MM.1S (cell line): ENCODE results near the gene QSOX1.

Source experiments
- DNase-seq: peaks from one replicate; pipeline ENCODE4 v3.0.0-alpha.2; 2015
- H2AFZ ChIP-seq: fragments of 300-600 bp; sonication (generic); 2 replicates; pipeline ENCODE4 v1.6.0; 2016; ENCODE audit warnings: antibody characterized with exemption, low read length
- H3F3A ChIP-seq: fragments of 300-600 bp; sonication (generic); 2 replicates; pipeline ENCODE4 v1.6.1; 2016; ENCODE audit warnings: mild to moderate bottlenecking, antibody characterized with exemption, low read length, moderate library complexity, mixed read lengths; ENCODE audit not compliant: insufficient read depth
- H3K27ac ChIP-seq: fragments of 300-600 bp; sonication (generic); 2 replicates; pipeline ENCODE4 v1.5.1; 2016; ENCODE audit warnings: mild to moderate bottlenecking, low read length
- H3K27me3 ChIP-seq: fragments of 300-600 bp; sonication (generic); replicated peaks from 2 replicates; pipeline ENCODE4 v1.6.0; 2016; ENCODE audit warnings: low read length; ENCODE audit not compliant: insufficient read depth
- H3K36me3 ChIP-seq: fragments of 300-600 bp; sonication (generic); replicated peaks from 2 replicates; pipeline ENCODE4 v1.6.1; 2016; ENCODE audit warnings: mild to moderate bottlenecking, low read length, mixed read lengths; ENCODE audit not compliant: insufficient read depth
- H3K4me1 ChIP-seq: fragments of 300-600 bp; sonication (generic); 2 replicates; pipeline ENCODE4 v1.6.1; 2016; ENCODE audit warnings: low read length, mixed read lengths
- H3K4me2 ChIP-seq: fragments of 300-600 bp; sonication (generic); 2 replicates; pipeline ENCODE4 v1.6.0; 2016; ENCODE audit warnings: low read depth, low read length
- H3K4me3 ChIP-seq: fragments of 300-600 bp; sonication (generic); 2 replicates; pipeline ENCODE4 v1.5.1; 2016; ENCODE audit warnings: low read length, mixed read lengths
- H3K79me2 ChIP-seq: fragments of 300-600 bp; sonication (generic); 2 replicates; pipeline ENCODE4 v1.6.1; 2016; ENCODE audit warnings: mixed run types, low read length, mixed read lengths
- H3K9ac ChIP-seq: fragments of 300-600 bp; sonication (generic); 2 replicates; pipeline ENCODE4 v1.6.1; 2016; ENCODE audit warnings: low read length, mixed read lengths
- H3K9me2 ChIP-seq: fragments of 300-600 bp; sonication (generic); replicated peaks from 2 replicates; pipeline ENCODE4 v1.6.1; 2016; ENCODE audit warnings: mild to moderate bottlenecking, low read length, mixed read lengths; ENCODE audit not compliant: insufficient read depth
- H3K9me3 ChIP-seq: fragments of 300-600 bp; sonication (generic); replicated peaks from 2 replicates; pipeline ENCODE4 v1.6.1; 2016; ENCODE audit warnings: mild to moderate bottlenecking, low read length, mixed read lengths; ENCODE audit not compliant: insufficient read depth
- H4K20me1 ChIP-seq: fragments of 300-600 bp; sonication (generic); 2 replicates; pipeline ENCODE4 v1.6.1; 2016; ENCODE audit warnings: mild to moderate bottlenecking, low read length, moderate library complexity, mixed read lengths; ENCODE audit not compliant: insufficient read depth
- CTCF ChIP-seq: fragments of 300-600 bp; sonication (generic); IDR thresholded peaks from 2 replicates; pipeline ENCODE4 v1.5.1; 2016; ENCODE audit warnings: antibody characterized with exemption, low read length, mixed read lengths
- EZH2 ChIP-seq: fragments of 300-600 bp; sonication (generic); optimal IDR thresholded peaks from 2 replicates; pipeline ENCODE3; 2017; ENCODE audit warnings: low read depth, mild to moderate bottlenecking, antibody characterized with exemption, low read length, mixed read lengths
- EZH2phosphoT487 ChIP-seq: fragments of 300-600 bp; sonication (generic); IDR thresholded peaks from 2 replicates; pipeline ENCODE4 v1.6.1; 2018; ENCODE audit warnings: antibody characterized with exemption, low read length

Gene QSOX1

DNA sequence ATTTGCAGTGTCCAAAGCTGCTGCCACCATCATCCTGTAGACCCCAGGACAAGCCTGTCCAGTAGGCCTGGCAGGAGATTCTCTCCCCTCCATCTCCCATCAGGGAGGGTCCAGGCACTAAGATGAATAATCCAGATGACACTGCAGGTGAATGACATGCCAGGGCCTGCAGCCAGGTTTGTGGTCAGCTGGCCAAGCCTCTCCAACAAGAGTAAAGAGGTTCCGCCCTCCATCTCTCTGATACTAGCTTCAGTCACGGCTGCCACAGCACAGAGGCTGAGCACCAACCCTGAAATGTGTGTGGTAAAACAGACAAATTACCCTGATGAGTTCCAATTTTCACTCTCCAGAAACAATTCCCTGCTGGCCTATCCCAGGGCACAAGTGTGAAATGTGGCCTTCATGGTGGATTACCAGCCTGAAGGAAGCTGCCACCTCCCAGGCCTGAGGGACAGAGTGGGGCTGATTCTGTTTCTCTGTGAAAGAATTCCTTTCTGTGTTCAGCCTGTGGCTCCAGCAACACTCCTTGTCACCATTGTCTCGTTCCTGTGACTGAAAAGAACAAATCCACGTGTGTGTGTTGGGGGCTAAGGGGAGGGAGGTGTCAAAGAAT lies 55.4 kb downstream of the QSOX1 start:
- Histone ChIP-seq H3K9ac (no peak overlapping the region), H3K9me3 (no peaks in the 10 kb centered on the region), H3K27me3 (no peaks in the 10 kb centered on the region), H3K9me2 (no peaks in the 10 kb centered on the region), H3K4me3 (no peak overlapping the region), H3F3A (peaks cover 11% of the 10 kb centered on the region), H3K4me2 (no peak overlapping the region), H3K4me1 (peaks cover 14% of the 10 kb centered on the region), H3K79me2 (no peaks in the 10 kb centered on the region), H3K36me3 (no peaks in the 10 kb centered on the region), H3K27ac (no peak overlapping the region), H4K20me1 (no peaks in the 10 kb centered on the region), H2AFZ (no peak overlapping the region)
- TF ChIP-seq CTCF, result no peak
- TF ChIP-seq EZH2phosphoT487, result no peak
- no peak for DNase-seq

DNA sequence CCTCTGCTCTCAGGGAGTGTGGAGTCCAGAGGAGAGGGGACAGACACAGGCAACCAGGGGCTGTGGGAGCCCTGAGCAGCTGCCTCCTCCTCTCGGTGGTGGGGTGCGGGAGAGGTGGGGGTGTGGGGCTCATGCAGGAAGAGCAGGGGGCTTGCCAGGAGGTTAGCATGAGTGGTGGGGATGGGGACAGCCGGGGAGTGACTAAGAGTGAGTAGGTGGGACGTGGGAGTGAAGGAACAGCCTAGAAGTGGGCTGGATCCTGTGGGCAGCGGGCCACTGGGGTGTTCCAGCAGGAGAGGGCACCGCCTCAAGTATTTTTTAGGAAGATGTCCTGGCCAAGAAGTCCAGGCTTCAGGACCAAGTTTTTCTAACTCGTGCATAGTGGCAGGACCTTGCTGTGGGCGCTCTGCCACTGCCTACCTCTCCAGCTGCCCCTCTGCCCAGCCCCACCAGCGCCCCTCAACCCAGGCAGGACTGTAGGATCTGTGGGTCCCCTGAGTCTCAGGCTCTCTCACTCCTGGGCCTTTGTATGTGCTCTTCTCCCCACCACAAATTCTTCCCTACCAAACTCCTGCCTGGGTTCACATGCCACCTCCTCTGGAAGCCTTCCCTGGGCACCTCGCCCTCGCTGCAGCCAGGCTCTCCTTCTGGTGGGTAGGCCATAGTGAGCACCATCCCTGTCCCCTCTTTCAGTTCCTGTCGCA lies 56.6 kb downstream of the QSOX1 start:
- Histone ChIP-seq H3K27me3 (no peaks in the 10 kb centered on the region), H3K4me3 (no peak overlapping the region), H2AFZ (no peak overlapping the region), H3K9ac (no peak overlapping the region), H3K79me2 (no peaks in the 10 kb centered on the region), H4K20me1 (no peaks in the 10 kb centered on the region), H3K9me2 (no peaks in the 10 kb centered on the region), H3K4me2 (no peak overlapping the region), H3K36me3 (no peaks in the 10 kb centered on the region), H3K9me3 (no peaks in the 10 kb centered on the region), H3F3A (peaks cover 11% of the 10 kb centered on the region), H3K4me1 (peaks cover 14% of the 10 kb centered on the region), H3K27ac (no peak overlapping the region)
- TF ChIP-seq CTCF (no peak), EZH2phosphoT487 (no peak), EZH2 (no peak)
- no peak for DNase-seq

DNA sequence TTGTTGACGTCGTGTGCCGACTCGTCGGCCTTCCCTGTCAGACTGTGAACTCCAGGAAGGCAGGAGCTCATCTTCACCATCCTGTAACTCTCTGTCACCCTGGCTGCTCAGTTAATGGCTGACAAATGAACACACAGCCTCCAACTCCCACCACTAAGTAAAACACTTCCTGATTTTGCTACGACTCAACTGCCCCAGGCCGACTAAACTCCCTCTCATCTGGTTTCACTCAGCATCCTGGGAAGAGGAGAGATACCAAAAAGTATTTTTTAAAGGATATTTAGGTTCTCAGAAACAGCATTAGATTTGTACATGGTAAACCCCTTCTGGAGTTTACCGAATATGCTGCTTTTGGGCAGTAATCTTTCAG lies 57.2 kb downstream of the QSOX1 start:
- no peak overlapping the region for H3K4me3 ChIP-seq
- DNase-seq, result no peak
- no peak overlapping the region for H2AFZ ChIP-seq
- no peaks in the 10 kb centered on the region for H3K9me2 ChIP-seq
- no peaks in the 10 kb centered on the region for H3K79me2 ChIP-seq
- TF ChIP-seq EZH2 (no peak), CTCF (no peak), EZH2phosphoT487 (no peak)
- H4K20me1 ChIP-seq, result no peaks in the 10 kb centered on the region
- no peak overlapping the region for H3K27ac ChIP-seq
- H3K27me3 ChIP-seq, result no peaks in the 10 kb centered on the region
- no peaks in the 10 kb centered on the region for H3K36me3 ChIP-seq
- peaks cover 11% of the 10 kb centered on the region for H3F3A ChIP-seq
- H3K9ac ChIP-seq, result no peak overlapping the region
- no peak overlapping the region for H3K4me2 ChIP-seq
- H3K9me3 ChIP-seq, result no peaks in the 10 kb centered on the region
- H3K4me1 ChIP-seq, result peaks cover 14% of the 10 kb centered on the region
